ENCODE data around the gene DNASE1. TPM values are rescaled to one million over a fixed set of nuclear protein-coding genes. Genes with fewer than 3 reads are reported as not detected.

DNASE1 gene
- total RNA-seq, 1 experiment from 2014 or later, result 63.3 TPM

DNA sequence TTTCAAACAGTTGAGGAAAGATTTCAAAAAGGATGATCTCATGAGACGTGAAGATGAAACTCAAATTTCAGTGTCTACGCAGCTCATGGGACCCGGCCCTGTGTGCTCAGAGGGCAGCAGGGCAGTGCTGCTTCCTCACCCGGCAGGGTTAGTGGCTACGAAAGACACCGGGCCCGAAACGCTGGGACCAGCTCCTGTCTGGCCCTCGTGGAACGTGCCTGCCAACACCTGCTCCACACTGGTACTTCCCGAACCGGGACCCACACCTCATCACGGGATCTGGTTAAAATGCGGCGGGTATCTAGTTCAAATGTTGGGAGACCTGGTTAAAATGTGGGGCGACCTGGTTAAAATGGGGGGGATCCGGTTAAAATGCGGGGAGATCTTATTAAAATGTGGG lies 18.7 kb downstream of the DNASE1 start:
- Histone ChIP-seq H3K36me3 (ENCODE audit: low read depth) (peaks cover 19% of the 10 kb centered on the region), H2AFZ (no peak overlapping the region), H3K4me2 (no peak overlapping the region), H3K27ac (no peak overlapping the region), H3K9me2 (ENCODE audit: insufficient read depth) (no peaks in the 10 kb centered on the region), H3K79me2 (ENCODE audit: low read depth) (no peaks in the 10 kb centered on the region), H3F3A (ENCODE audit: insufficient read depth, low read depth) (no peaks in the 10 kb centered on the region), H3K4me3 (no peak overlapping the region), H4K20me1 (ENCODE audit: insufficient read depth) (no peaks in the 10 kb centered on the region), H3K27me3 (ENCODE audit: insufficient read depth, low read depth) (no peaks in the 10 kb centered on the region), H3K4me1 (replicated peaks; ENCODE audit: insufficient read depth) (no peaks in the 10 kb centered on the region), H3K9me3 (ENCODE audit: insufficient read depth, low read depth) (no peaks in the 10 kb centered on the region)
- DNase-seq, result no peak
- intact Hi-C loops (cut with micrococcal nuclease; ENCODE audit: unreplicated experiment), result no loop called here
- no peak for TF ChIP-seq EZH2 (IDR thresholded peaks at IDR 0.05; ENCODE audit: low read depth)
- TF ChIP-seq, protein P1, sequence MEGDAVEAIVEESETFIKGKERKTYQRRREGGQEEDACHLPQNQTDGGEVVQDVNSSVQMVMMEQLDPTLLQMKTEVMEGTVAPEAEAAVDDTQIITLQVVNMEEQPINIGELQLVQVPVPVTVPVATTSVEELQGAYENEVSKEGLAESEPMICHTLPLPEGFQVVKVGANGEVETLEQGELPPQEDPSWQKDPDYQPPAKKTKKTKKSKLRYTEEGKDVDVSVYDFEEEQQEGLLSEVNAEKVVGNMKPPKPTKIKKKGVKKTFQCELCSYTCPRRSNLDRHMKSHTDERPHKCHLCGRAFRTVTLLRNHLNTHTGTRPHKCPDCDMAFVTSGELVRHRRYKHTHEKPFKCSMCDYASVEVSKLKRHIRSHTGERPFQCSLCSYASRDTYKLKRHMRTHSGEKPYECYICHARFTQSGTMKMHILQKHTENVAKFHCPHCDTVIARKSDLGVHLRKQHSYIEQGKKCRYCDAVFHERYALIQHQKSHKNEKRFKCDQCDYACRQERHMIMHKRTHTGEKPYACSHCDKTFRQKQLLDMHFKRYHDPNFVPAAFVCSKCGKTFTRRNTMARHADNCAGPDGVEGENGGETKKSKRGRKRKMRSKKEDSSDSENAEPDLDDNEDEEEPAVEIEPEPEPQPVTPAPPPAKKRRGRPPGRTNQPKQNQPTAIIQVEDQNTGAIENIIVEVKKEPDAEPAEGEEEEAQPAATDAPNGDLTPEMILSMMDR (conservative IDR thresholded peaks at IDR 0.05), result no peak
- ChIA-PET POLR2A (ENCODE audit: unreplicated experiment) (no interaction called here), CTCF (no interaction called here)
- no TSS peak for BruUV-seq (replicated peaks)

DNA sequence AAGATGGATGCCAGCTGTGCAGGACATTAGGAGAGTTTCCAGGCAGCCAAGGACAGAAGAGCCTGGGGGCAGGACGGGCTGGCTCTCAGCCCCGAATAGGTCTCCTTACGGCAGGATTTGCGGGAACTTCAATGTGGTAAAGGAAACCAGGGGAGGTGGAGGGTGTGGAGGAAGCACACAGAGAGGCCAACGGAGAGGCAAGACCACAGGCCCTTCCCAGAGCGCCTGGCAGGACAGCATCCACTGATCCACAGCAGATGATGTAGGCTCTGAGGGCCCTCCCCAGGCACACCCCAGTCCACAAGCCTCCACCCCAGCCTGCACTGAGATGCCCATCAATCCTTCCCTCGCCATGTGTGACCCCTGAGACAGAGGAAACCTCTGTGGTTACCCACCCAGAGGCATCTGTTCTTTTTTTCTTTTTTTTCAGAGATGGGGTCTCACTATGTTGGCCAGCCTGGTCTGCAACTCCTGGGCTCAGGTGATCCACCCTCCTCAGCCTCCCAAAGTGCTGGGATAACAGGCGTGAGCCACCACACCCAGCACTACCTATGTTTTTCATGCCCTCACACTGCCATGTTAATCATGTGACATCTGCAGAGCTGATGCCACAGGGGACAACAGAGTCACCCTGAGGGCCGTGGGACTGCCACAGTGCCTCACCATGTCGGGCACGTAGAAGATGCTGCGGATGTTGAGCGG lies 19.3 kb downstream of the DNASE1 start:
- Histone ChIP-seq H3K36me3 (ENCODE audit: low read depth) (peaks cover 13% of the 10 kb centered on the region), H2AFZ (no peak overlapping the region), H3K27ac (no peak overlapping the region), H3F3A (ENCODE audit: insufficient read depth, low read depth) (no peaks in the 10 kb centered on the region), H3K9me2 (ENCODE audit: insufficient read depth) (no peaks in the 10 kb centered on the region), H3K4me2 (no peak overlapping the region), H4K20me1 (ENCODE audit: insufficient read depth) (no peaks in the 10 kb centered on the region), H3K79me2 (ENCODE audit: low read depth) (no peaks in the 10 kb centered on the region), H3K4me1 (replicated peaks; ENCODE audit: insufficient read depth) (no peaks in the 10 kb centered on the region), H3K27me3 (ENCODE audit: insufficient read depth, low read depth) (no peaks in the 10 kb centered on the region), H3K9me3 (ENCODE audit: insufficient read depth, low read depth) (no peaks in the 10 kb centered on the region), H3K4me3 (no peak overlapping the region)
- DNase-seq, result no peak
- intact Hi-C loops (cut with micrococcal nuclease; ENCODE audit: unreplicated experiment), result no loop called here
- CTCF ChIA-PET, result no interaction called here
- POLR2A ChIA-PET (ENCODE audit: unreplicated experiment), result no interaction called here
- no TSS peak for BruUV-seq (replicated peaks)
- TF ChIP-seq, protein P1 (conservative IDR thresholded peaks at IDR 0.05), result no peak
- no peak for TF ChIP-seq EZH2 (IDR thresholded peaks at IDR 0.05; ENCODE audit: low read depth)

GRCh38 chr16:3674513-3675295 lies 20.2 kb downstream of the DNASE1 start:
- no peaks in the 10 kb centered on the region for H3F3A ChIP-seq (ENCODE audit: insufficient read depth, low read depth)
- no peaks in the 10 kb centered on the region for H4K20me1 ChIP-seq (ENCODE audit: insufficient read depth)
- ChIA-PET CTCF (no interaction called here), POLR2A (ENCODE audit: unreplicated experiment) (no interaction called here)
- no peak for DNase-seq
- intact Hi-C loops (cut with micrococcal nuclease; ENCODE audit: unreplicated experiment), result no loop called here
- no peak overlapping the region for H3K27ac ChIP-seq
- H3K36me3 ChIP-seq (ENCODE audit: low read depth), result peaks cover 10% of the 10 kb centered on the region
- H3K9me2 ChIP-seq (ENCODE audit: insufficient read depth), result no peaks in the 10 kb centered on the region
- H3K4me2 ChIP-seq, result no peak overlapping the region
- H3K9me3 ChIP-seq (ENCODE audit: insufficient read depth, low read depth), result no peaks in the 10 kb centered on the region
- no peak overlapping the region for H3K4me3 ChIP-seq
- H3K27me3 ChIP-seq (ENCODE audit: insufficient read depth, low read depth), result no peaks in the 10 kb centered on the region
- H3K79me2 ChIP-seq (ENCODE audit: low read depth), result no peaks in the 10 kb centered on the region
- no peaks in the 10 kb centered on the region for H3K4me1 ChIP-seq (replicated peaks; ENCODE audit: insufficient read depth)
- no peak overlapping the region for H2AFZ ChIP-seq
- BruUV-seq (replicated peaks), result no TSS peak
- TF ChIP-seq, protein P1 (conservative IDR thresholded peaks at IDR 0.05), result no peak
- no peak for TF ChIP-seq EZH2 (IDR thresholded peaks at IDR 0.05; ENCODE audit: low read depth)
